ENCODE measurements around the gene ME3. TPM values are rescaled to one million over a fixed set of nuclear protein-coding genes. Genes with fewer than 3 reads are reported as not detected.
A peak's percentile ranks its signal among the peaks of the same experiment; 100 is the strongest.

Gene ME3
- total RNA-seq (2014; rRNA removed; shearing (Covaris generic); ENCODE audit: low replicate concordance), result 2.7 TPM in 1 of 2 replicates, not detected in the other

GRCh38 chr11:86672007-86672621 lies at the start of gene ME3:
ME3 (minus strand) TSS chr11:86672616.
- Histone ChIP-seq H3K9me3 (no peaks in the 10 kb centered on the region), H3K36me3 (no peaks in the 10 kb centered on the region), H3K4me3 (peak within 1 kb of the TSS; percentile 51), H3K27me3 (no peaks in the 10 kb centered on the region)
- peak; percentile 53 for DNase-seq

- H3K36me3 ChIP-seq, result no peaks in the 10 kb centered on the region
- H3K27me3 ChIP-seq, result no peaks in the 10 kb centered on the region
- no peak overlapping the region for H3K4me3 ChIP-seq
- peaks cover 9% of the 10 kb centered on the region for H3K9me3 ChIP-seq
- no peak for DNase-seq
These were observed 49.6 kb upstream of the ME3 start for GRCh38 chr11:86722006-86722405.

GRCh38 chr11:86720546-86720945 lies 48.1 kb upstream of the ME3 start:
- Histone ChIP-seq H3K36me3 (no peaks in the 10 kb centered on the region), H3K27me3 (no peaks in the 10 kb centered on the region), H3K9me3 (peaks cover 9% of the 10 kb centered on the region), H3K4me3 (no peak overlapping the region)
- no peak for DNase-seq

- Histone ChIP-seq H3K9me3 (peaks cover 9% of the 10 kb centered on the region), H3K36me3 (no peaks in the 10 kb centered on the region), H3K4me3 (no peak overlapping the region), H3K27me3 (no peaks in the 10 kb centered on the region)
- peak; percentile 15 for DNase-seq
These were observed 47.5 kb upstream of the ME3 start for GRCh38 chr11:86719781-86720463.

GRCh38 chr11:86718999-86719398 lies 46.6 kb upstream of the ME3 start:
- no peak overlapping the region for H3K4me3 ChIP-seq
- DNase-seq, result no peak
- no peaks in the 10 kb centered on the region for H3K27me3 ChIP-seq
- H3K36me3 ChIP-seq, result no peaks in the 10 kb centered on the region
- peaks cover 6% of the 10 kb centered on the region for H3K9me3 ChIP-seq

- Histone ChIP-seq H3K4me3 (no peak overlapping the region), H3K27me3 (no peaks in the 10 kb centered on the region), H3K36me3 (no peaks in the 10 kb centered on the region), H3K9me3 (peaks cover 5% of the 10 kb centered on the region)
- no peak for DNase-seq
These were observed 46.1 kb upstream of the ME3 start for GRCh38 chr11:86718521-86718920.

GRCh38 chr11:86717817-86718501 lies 45.5 kb upstream of the ME3 start:
- DNase-seq, result no peak
- H3K9me3 ChIP-seq, result peaks cover under 1% of the 10 kb centered on the region

GRCh38 chr11:86715611-86716010 lies 43.2 kb upstream of the ME3 start:
- no peaks in the 10 kb centered on the region for H3K27me3 ChIP-seq
- no peaks in the 10 kb centered on the region for H3K9me3 ChIP-seq
- DNase-seq, result no peak
- H3K4me3 ChIP-seq, result no peak overlapping the region
- no peaks in the 10 kb centered on the region for H3K36me3 ChIP-seq

More at GRCh38 chr11:86717817-86718501, 45.5 kb upstream of the ME3 start:
- Histone ChIP-seq H3K27me3 (no peaks in the 10 kb centered on the region), H3K36me3 (no peaks in the 10 kb centered on the region), H3K4me3 (no peak overlapping the region)

GRCh38 chr11:86713552-86713951 lies 41.1 kb upstream of the ME3 start:
- Histone ChIP-seq H3K27me3 (no peaks in the 10 kb centered on the region), H3K4me3 (no peak overlapping the region), H3K36me3 (no peaks in the 10 kb centered on the region), H3K9me3 (peaks cover 3% of the 10 kb centered on the region)
- DNase-seq, result no peak

- DNase-seq, result no peak
- peaks cover 3% of the 10 kb centered on the region for H3K9me3 ChIP-seq
- no peaks in the 10 kb centered on the region for H3K27me3 ChIP-seq
These were observed 38.5 kb upstream of the ME3 start for GRCh38 chr11:86710936-86711335.

GRCh38 chr11:86708669-86709068 lies 36.3 kb upstream of the ME3 start:
- Histone ChIP-seq H3K27me3 (no peaks in the 10 kb centered on the region), H3K9me3 (peaks cover 3% of the 10 kb centered on the region), H3K36me3 (no peaks in the 10 kb centered on the region), H3K4me3 (no peak overlapping the region)
- no peak for DNase-seq

More at GRCh38 chr11:86710936-86711335, 38.5 kb upstream of the ME3 start:
- Histone ChIP-seq H3K4me3 (no peak overlapping the region), H3K36me3 (no peaks in the 10 kb centered on the region)

- no peak for DNase-seq
- H3K9me3 ChIP-seq, result peaks cover 3% of the 10 kb centered on the region
- no peaks in the 10 kb centered on the region for H3K36me3 ChIP-seq
- no peak overlapping the region for H3K4me3 ChIP-seq
- no peaks in the 10 kb centered on the region for H3K27me3 ChIP-seq
These were observed 34.1 kb upstream of the ME3 start for GRCh38 chr11:86706338-86707131.

GRCh38 chr11:86704710-86705109 lies 32.3 kb upstream of the ME3 start:
- Histone ChIP-seq H3K9me3 (no peaks in the 10 kb centered on the region; the same call in 1 of the 2 replicates), H3K27me3 (no peaks in the 10 kb centered on the region), H3K4me3 (no peak overlapping the region), H3K36me3 (no peaks in the 10 kb centered on the region)
- no peak for DNase-seq

GRCh38 chr11:86703987-86704386 lies 31.6 kb upstream of the ME3 start:
- H3K4me3 ChIP-seq, result no peak overlapping the region
- no peaks in the 10 kb centered on the region for H3K27me3 ChIP-seq
- no peaks in the 10 kb centered on the region; the same call in 1 of the 2 replicates for H3K9me3 ChIP-seq
- H3K36me3 ChIP-seq, result no peaks in the 10 kb centered on the region
- no peak for DNase-seq

GRCh38 chr11:86702220-86702983 lies 30.0 kb upstream of the ME3 start:
- Histone ChIP-seq H3K27me3 (no peaks in the 10 kb centered on the region), H3K4me3 (no peak overlapping the region), H3K36me3 (no peaks in the 10 kb centered on the region), H3K9me3 (no peaks in the 10 kb centered on the region; the same call in 1 of the 2 replicates)
- no peak for DNase-seq

Data from MG63 (cell line).